Stimulated activated CD4-positive, alpha-beta T cell treated with anti-CD3 and anti-CD28 coated beads, Interleukin-12 subunit alpha, Interleukin-12 subunit beta, amount 100 ng/mL, for 48 hours (primary cell): ENCODE data around the gene NGEF.
"Not testable (repeated sequence)": the region's sequence is repeated elsewhere in the genome, so short reads cannot be mapped to it uniquely, and the experiment has no call there.

Source experiments
- DNase-seq, 3 donors: peaks; one replicate each; pipeline ENCODE4 v3.0.0-alpha.2; 2020; ENCODE audit warnings: low read depth in 2 of 3, low spot score in 1 of 3

NGEF gene, protein sequence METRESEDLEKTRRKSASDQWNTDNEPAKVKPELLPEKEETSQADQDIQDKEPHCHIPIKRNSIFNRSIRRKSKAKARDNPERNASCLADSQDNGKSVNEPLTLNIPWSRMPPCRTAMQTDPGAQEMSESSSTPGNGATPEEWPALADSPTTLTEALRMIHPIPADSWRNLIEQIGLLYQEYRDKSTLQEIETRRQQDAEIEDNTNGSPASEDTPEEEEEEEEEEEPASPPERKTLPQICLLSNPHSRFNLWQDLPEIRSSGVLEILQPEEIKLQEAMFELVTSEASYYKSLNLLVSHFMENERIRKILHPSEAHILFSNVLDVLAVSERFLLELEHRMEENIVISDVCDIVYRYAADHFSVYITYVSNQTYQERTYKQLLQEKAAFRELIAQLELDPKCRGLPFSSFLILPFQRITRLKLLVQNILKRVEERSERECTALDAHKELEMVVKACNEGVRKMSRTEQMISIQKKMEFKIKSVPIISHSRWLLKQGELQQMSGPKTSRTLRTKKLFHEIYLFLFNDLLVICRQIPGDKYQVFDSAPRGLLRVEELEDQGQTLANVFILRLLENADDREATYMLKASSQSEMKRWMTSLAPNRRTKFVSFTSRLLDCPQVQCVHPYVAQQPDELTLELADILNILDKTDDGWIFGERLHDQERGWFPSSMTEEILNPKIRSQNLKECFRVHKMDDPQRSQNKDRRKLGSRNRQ

GRCh38 chr2:233013027-233013461, at the start of gene NGEF:
Gene NGEF, minus strand, starts transcription at chr2:233013256. Its CDS starts 38,366 bp downstream, at chr2:232974890.
- DNase-seq = no peak

GRCh38 chr2:233062451-233062850, 49.4 kb upstream of the NGEF start:
- DNase-seq = no peak

- DNase-seq = peak in 1 of 3 donors; percentile 47
Measured at GRCh38 chr2:233061591-233062450, 48.8 kb upstream of the NGEF start.

DNA sequence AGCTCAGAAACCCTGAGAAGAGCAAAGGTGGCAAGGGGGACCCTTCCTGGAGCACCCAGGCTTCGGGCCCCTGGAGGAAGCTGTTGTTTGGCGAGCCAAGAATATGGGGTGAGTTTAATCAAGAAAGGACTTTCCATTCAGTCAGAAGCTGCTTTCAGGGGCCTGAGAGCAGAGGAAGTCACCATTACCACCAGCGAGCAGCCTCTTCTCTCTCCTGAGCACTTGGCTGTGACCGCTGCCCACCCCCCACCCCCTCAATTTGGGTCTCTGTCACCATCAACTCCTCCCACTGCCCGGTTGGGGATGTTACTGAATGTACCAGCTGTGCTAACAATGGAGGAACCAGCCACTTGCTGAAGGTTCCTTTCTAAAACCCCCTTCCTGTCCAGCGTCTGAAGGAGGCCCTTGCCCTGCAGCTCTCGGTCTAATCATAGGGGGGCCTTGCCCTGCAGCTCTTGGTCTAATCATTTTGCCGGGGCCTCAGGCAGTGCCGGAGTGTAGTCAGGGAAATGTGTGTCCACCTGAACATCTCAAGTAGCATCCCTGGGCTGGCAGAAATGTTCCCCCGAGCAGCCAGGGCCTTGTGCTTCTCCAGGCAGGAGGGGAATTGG, 48.0 kb upstream of the NGEF start:
- no peak for DNase-seq

GRCh38 chr2:233060501-233060979, 47.5 kb upstream of the NGEF start:
- DNase-seq = no peak

DNA sequence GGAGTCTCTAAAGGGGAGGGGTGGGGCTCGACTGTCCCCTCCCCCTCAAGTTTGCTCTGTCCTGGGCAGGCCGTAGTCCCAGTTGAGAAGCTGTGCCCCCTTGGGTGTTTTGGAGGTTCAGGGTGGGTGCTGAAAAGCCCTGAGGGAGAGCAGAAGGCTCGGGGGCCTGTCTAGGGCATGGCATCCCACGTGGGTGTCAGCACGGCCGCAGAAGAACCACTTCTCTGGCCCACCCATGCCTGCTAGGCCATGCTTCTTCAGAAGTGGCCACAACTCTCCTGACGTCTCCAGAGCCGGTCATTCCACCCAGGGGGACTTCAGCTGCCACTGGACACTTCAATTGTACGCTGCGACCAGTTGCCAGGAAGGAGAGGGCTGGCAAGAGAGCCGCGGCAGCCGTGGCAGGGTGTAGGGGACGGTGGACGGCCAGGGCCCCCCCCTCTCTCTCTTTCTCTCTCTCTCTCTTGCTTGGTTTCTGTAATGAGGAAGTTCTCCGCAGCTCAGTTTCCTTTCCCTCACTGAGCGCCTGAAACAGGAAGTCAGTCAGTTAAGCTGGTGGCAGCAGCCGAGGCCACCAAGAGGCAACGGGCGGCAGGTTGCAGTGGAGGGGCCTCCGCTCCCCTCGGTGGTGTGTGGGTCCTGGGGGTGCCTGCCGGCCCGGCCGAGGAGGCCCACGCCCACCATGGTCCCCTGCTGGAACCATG, 46.9 kb upstream of the NGEF start, which contains the start of gene INPP5D:
TSS of gene INPP5D (plus strand) at position 546 of the 704 bp plus-strand sequence. CDS start at position 683, 137 bp downstream.
- peak in 2 of 3 donors; percentile 52 to 53 for DNase-seq

DNA sequence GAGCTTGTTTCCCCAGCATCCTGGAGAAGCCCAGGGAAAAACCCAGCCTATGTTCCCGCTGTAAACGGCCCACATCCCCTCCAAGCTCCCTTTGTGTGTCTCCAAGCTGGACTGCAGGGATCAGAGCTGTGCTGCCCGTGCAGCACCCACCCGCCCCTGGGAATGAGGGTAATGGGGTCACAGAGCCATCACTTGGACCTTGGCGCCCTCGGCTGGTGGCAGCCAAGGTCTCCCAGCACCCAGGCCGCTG, 46.4 kb upstream of the NGEF start:
- no peak for DNase-seq

- DNase-seq = no peak
Measured at GRCh38 chr2:233058717-233059546, 45.9 kb upstream of the NGEF start.

DNA sequence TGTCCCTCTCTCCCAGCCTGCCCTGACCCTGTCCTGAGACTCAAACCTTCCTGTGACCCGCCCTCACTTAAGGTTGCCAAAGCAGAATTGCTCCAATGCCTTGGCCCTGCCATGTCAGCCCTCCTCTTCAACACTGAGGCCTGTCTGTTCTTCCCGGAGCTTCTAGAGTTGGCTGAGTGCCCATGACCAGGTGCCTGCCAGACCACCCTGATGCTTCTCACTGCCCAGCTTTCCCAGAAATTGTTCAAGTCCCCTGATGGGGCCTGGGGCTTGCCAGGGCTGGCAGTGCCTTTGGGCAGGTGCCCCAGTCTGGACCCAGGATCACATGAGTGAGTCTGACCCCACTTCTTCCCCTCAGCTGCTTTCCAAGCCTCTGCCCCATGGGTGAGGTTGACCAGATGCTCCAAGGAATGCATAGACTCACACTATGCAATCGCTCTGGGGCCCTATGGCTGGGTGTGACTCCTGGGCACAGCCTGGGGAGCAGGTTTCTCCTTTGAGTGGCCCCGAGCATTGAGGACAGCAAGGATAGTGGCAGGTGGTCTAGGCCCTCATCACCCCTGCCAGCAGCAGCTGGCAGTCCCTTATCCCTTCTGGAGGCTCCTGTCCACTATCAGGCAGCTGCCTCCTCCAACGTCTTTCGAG, 44.0 kb upstream of the NGEF start:
- no peak for DNase-seq

DNA sequence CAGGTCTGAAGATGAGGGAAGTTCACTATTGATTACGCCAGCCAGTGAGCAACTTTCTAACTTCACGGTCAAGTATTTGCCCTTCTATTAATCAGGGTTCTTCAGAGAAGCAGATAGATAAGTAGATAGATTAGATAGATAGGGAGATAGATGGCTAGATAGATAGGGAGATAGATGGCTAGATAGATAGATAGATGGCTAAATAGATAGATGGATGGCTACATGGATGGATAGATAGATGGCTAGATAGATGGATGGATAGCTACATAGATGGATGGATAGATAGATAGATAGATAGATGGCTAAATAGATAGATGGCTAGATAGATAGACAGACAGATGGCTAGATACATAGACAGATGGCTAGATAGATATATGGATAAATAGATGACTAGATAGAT, 42.3 kb upstream of the NGEF start:
- DNase-seq = no peak

GRCh38 chr2:233053928-233054784, 41.1 kb upstream of the NGEF start:
- DNase-seq = peak in 2 of 3 donors; percentile 71 to 74

DNA sequence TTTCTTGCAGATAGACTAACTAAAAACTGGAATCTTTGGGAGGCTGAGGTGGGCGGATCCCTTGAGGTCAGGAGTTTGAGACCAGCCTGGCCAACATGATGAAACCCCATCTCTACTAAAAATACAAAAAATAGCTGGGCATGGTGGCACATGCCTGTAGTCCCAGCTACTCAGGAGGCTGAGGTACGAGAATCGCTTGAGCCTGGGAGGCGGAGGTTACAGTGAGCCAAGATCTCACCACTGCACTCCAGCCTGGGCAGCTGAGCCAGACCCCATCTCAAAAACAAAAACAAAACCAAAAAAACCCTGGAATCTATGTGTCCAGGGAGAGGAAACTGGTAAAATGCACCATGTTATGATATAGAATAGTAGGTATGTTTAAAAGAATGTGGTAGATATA, 39.5 kb upstream of the NGEF start:
- not testable (repeated sequence) for DNase-seq

DNA sequence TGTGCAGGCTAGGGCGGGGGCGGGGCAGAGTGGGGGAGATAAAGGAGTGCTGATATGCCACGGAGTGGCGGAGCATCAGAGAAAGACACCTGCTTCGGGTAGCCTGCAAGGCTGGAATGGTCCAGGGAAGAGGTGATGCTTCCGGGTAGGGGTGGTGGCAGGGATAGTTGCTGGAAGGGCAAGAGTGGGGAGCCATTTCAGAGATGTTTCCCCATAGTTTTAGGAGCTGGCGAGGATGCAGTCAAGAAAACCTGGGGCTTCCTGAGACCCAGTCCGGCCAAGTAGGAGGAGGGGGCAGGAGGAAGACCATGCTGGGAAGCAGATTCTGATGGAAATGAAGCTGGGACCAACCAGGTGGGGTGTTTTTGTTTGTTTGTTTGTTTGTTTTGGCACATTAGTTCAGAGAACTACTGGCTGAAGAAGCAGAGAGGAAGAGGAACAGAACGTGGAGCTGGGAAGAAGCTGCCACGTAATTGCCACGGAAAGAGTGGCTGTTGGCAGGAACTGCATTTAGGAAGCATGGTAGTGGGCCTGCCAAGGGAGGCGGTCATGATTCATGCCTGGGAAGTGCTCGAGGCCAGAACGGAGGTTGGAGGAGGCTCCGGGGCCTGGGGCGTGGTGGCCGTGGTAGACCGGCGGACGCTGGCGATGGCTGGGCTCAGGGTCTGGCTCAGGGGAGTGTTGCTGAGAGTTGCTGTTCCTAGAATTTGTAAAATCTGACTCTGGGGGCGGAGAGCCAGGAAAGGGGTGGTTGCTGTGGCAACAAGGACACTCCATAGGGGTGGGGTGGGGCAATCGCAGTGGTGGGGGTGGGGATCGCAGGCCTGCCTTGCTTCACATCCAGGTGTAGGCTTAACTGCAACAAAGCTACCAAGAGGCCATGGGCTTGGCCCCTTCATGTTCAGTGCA, 38.4 kb upstream of the NGEF start:
- no peak for DNase-seq

DNA sequence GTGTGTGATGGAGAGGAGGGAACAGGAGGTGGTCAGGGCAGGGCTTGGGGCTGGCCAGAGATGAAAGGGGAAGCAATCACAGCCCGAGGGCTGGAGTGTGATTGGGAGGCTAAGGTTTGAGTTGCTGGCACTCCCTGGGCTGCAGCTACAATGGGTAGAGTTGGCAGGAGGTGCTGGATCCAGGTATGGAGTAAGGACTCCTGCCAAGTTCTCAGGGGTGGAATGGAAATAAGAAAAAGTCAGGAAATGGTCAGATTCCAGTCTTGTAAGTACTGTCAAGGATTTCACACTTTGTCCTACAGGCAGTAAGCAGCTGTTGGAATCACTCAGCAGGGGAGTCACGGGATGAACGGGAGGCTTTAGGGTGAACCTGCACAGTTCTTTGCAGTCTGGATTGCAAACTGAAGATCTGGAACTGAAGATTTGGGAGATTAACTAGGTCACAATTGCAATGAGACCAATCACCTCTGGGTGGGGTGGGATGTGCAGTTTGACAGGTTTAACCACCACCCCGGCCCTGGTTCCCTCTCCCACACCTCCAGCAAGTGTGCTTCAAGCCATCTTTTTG, 36.2 kb upstream of the NGEF start:
- DNase-seq = no peak

GRCh38 chr2:233048569-233049193, 35.6 kb upstream of the NGEF start:
- no peak for DNase-seq

DNA sequence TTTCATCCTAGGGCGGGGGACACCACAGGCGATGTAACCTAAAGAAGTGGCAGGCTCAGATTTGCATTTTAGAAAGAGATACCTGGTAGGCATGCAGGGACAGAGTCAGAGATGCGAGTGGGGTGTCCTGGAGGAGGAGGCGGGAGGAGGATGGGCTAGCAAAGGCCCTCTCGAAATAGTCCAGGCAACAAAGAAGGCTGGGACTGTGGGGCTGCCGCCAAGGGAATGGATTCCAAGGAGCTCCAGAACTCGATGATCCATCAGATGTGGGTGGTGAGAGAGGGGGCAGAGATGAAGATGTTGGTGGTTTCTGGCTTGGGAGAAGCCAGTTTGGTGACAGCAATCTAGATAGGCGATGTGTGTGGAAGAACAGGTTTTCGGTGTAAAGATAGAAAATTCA, 34.6 kb upstream of the NGEF start:
- no peak for DNase-seq
